Measurements from ENCODE around the gene AKR7A3.
A peak's percentile ranks its signal among the peaks of the same experiment; 100 is the strongest.

AKR7A3 gene

GRCh38 chr1:19329611-19330010 is 41.0 kb upstream of the AKR7A3 start:
- Histone ChIP-seq H2BK120ac (ENCODE audit: low read depth, low read length) (no peak overlapping the region), H3K4me1 (ENCODE audit: control insufficient read depth, insufficient read depth, low read depth, low read length) (peaks cover 3% of the 10 kb centered on the region), H3K14ac (ENCODE audit: low read length in 2 of 2) (no peak overlapping the region), H3K27ac (ENCODE audit: low read length, poor library complexity, severe bottlenecking) (no peak overlapping the region), H3K27me3 (ENCODE audit: control insufficient read depth in 1 of 2, insufficient read depth in 1 of 2, low read length in 2 of 2) (no peaks in the 10 kb centered on the region), H3K4me3 (ENCODE audit: insufficient read depth in 1 of 2, low read depth in 1 of 2, low read length in 2 of 2) (no peak overlapping the region), H3K4ac (ENCODE audit: low read depth in 1 of 2, low read length in 2 of 2) (no peak overlapping the region), H3K23ac (ENCODE audit: low read length in 2 of 2) (no peak overlapping the region), H3K18ac (ENCODE audit: low read depth in 1 of 2, low read length in 2 of 2) (no peak overlapping the region), H3K36me3 (ENCODE audit: control insufficient read depth in 1 of 2, insufficient read depth in 2 of 2, low read depth in 1 of 2, low read length in 2 of 2) (peaks cover 53 to 70% of the 10 kb centered on the region in 2 experiments), H2AFZ (ENCODE audit: low read depth, low read length) (no peak overlapping the region), H3K9ac (ENCODE audit: low read length) (no peak overlapping the region), H4K91ac (ENCODE audit: low read length) (no peak overlapping the region), H3K9me3 (ENCODE audit: control insufficient read depth, low read length) (no peaks in the 10 kb centered on the region), H2AK5ac (ENCODE audit: low read length, severe bottlenecking) (no peak overlapping the region), H3K4me2 (ENCODE audit: low read length, poor library complexity, severe bottlenecking) (no peak overlapping the region), H2BK15ac (ENCODE audit: low read depth, poor library complexity, severe bottlenecking) (no peak overlapping the region), H2BK12ac (ENCODE audit: low read length in 2 of 2) (no peak overlapping the region), H3K79me1 (replicated peaks; ENCODE audit: low read length, poor library complexity, severe bottlenecking) (peaks cover 8% of the 10 kb centered on the region), H4K8ac (ENCODE audit: low read length) (no peak overlapping the region), H2BK5ac (ENCODE audit: low read depth, low read length, poor library complexity, severe bottlenecking) (no peak overlapping the region)
- WGBS = over 99% methylated on average over 5 of the region's 5 CpGs
- no peak for DNase-seq

DNA sequence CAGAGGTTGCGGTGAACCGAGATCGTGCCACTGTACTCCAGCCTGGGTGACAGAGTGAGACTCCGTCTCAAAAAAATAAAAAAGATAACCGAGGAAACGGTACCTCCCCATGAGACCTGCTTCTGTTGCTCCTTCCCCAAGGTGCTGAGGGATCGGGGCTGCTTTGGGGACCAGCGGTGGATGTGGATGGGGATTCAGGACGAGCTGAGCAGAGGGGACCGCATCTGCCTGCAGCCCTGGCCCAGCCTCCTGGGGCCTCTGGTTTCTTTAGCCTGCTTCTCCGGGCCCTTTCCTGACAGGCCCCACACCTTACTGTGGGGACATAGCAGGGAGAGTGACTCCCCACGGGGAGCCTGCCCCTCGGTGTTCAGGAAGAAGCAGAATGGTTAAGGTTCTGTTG is 40.6 kb upstream of the AKR7A3 start:
- no peak overlapping the region for H4K91ac ChIP-seq (ENCODE audit: low read length)
- H3K14ac ChIP-seq (ENCODE audit: low read length in 2 of 2) = no peak overlapping the region
- no peak overlapping the region for H3K4me2 ChIP-seq (ENCODE audit: low read length, poor library complexity, severe bottlenecking)
- no peak for DNase-seq
- no peak overlapping the region for H3K27ac ChIP-seq (ENCODE audit: low read length, poor library complexity, severe bottlenecking)
- no peaks in the 10 kb centered on the region for H3K9me3 ChIP-seq (ENCODE audit: control insufficient read depth, low read length)
- H3K23ac ChIP-seq (ENCODE audit: low read length in 2 of 2) = no peak overlapping the region
- peaks cover 3% of the 10 kb centered on the region for H3K4me1 ChIP-seq (ENCODE audit: control insufficient read depth, insufficient read depth, low read depth, low read length)
- no peak overlapping the region for H2AK5ac ChIP-seq (ENCODE audit: low read length, severe bottlenecking)
- H3K36me3 ChIP-seq (ENCODE audit: control insufficient read depth in 1 of 2, insufficient read depth in 2 of 2, low read depth in 1 of 2, low read length in 2 of 2) = peaks cover 57 to 74% of the 10 kb centered on the region in 2 experiments
- H2BK5ac ChIP-seq (ENCODE audit: low read depth, low read length, poor library complexity, severe bottlenecking) = no peak overlapping the region
- H3K4ac ChIP-seq (ENCODE audit: low read depth in 1 of 2, low read length in 2 of 2) = no peak overlapping the region
- H3K79me1 ChIP-seq (replicated peaks; ENCODE audit: low read length, poor library complexity, severe bottlenecking) = peaks cover 11% of the 10 kb centered on the region
- WGBS = 95% methylated on average over 13 of the region's 13 CpGs
- H2AFZ ChIP-seq (ENCODE audit: low read depth, low read length) = no peak overlapping the region
- H2BK120ac ChIP-seq (ENCODE audit: low read depth, low read length) = no peak overlapping the region
- no peak overlapping the region for H2BK15ac ChIP-seq (ENCODE audit: low read depth, poor library complexity, severe bottlenecking)
- no peak overlapping the region for H3K18ac ChIP-seq (ENCODE audit: low read depth in 1 of 2, low read length in 2 of 2)
- no peak overlapping the region for H3K4me3 ChIP-seq (ENCODE audit: insufficient read depth in 1 of 2, low read depth in 1 of 2, low read length in 2 of 2)
- H2BK12ac ChIP-seq (ENCODE audit: low read length in 2 of 2) = no peak overlapping the region
- no peak overlapping the region for H3K9ac ChIP-seq (ENCODE audit: low read length)
- H3K27me3 ChIP-seq (ENCODE audit: control insufficient read depth in 1 of 2, insufficient read depth in 1 of 2, low read length in 2 of 2) = no peaks in the 10 kb centered on the region
- no peak overlapping the region for H4K8ac ChIP-seq (ENCODE audit: low read length)

DNA sequence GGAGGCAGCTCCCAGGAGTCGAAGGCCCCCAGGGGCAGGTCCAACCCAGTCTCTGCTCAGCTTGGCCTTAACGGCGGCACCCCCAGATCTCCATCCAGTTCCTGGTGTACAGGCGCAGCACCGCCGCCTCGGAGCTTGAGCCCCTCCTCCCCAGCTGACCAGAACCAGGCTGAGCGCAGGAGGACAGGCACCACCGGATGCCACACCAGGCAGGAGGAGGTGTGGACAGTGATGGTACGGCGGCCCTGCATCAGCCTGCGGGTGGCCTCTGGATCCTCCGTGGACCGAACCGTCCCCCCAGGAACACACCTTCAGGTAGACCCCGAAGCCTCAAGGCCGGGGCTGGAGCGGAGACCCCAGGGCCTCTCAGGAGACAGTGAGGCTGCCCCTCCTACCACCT is 39.9 kb upstream of the AKR7A3 start:
- Histone ChIP-seq H2BK5ac (ENCODE audit: low read depth, low read length, poor library complexity, severe bottlenecking) (no peak overlapping the region), H3K27me3 (ENCODE audit: control insufficient read depth in 1 of 2, insufficient read depth in 1 of 2, low read length in 2 of 2) (no peaks in the 10 kb centered on the region)
- WGBS = 99% methylated on average over 18 of the region's 18 CpGs

DNA sequence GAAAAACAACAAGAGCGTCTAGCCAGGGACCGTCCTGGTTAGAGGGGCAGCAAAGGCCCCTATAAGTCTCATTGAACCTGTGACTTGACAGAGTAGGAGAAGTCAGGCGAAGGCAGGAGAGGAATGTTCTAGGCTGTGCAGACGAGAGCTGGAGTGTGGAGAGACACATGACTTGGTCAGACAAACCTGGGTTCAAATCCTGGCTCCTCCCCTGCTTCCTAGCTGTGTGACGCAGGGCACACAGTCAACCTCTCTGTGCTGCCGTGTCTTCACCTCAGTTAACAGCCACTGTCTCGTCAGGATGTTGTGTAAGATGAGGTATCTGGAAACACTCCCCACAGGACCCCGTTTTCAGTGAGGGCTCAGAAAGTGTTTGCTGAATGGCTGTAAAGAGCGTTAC is 39.2 kb upstream of the AKR7A3 start:
- Histone ChIP-seq H3K23ac (ENCODE audit: low read length in 2 of 2) (no peak overlapping the region), H4K91ac (ENCODE audit: low read length) (no peak overlapping the region), H2BK5ac (ENCODE audit: low read depth, low read length, poor library complexity, severe bottlenecking) (no peak overlapping the region), H3K9ac (ENCODE audit: low read length) (no peak overlapping the region), H4K8ac (ENCODE audit: low read length) (no peak overlapping the region), H3K4me3 (ENCODE audit: insufficient read depth in 1 of 2, low read depth in 1 of 2, low read length in 2 of 2) (no peak overlapping the region), H3K79me1 (replicated peaks; ENCODE audit: low read length, poor library complexity, severe bottlenecking) (peaks cover 17% of the 10 kb centered on the region), H3K9me3 (ENCODE audit: control insufficient read depth, low read length) (no peaks in the 10 kb centered on the region), H2BK15ac (ENCODE audit: low read depth, poor library complexity, severe bottlenecking) (no peak overlapping the region), H3K27ac (ENCODE audit: low read length, poor library complexity, severe bottlenecking) (no peak overlapping the region), H3K27me3 (ENCODE audit: control insufficient read depth in 1 of 2, insufficient read depth in 1 of 2, low read length in 2 of 2) (no peaks in the 10 kb centered on the region), H3K14ac (ENCODE audit: low read length in 2 of 2) (no peak overlapping the region), H3K36me3 (ENCODE audit: control insufficient read depth in 1 of 2, insufficient read depth in 2 of 2, low read depth in 1 of 2, low read length in 2 of 2) (peaks cover 71 to 81% of the 10 kb centered on the region in 2 experiments), H3K4me1 (ENCODE audit: control insufficient read depth, insufficient read depth, low read depth, low read length) (no peaks in the 10 kb centered on the region), H2BK12ac (ENCODE audit: low read length in 2 of 2) (no peak overlapping the region), H3K4ac (ENCODE audit: low read depth in 1 of 2, low read length in 2 of 2) (no peak overlapping the region), H3K4me2 (ENCODE audit: low read length, poor library complexity, severe bottlenecking) (no peak overlapping the region), H2AK5ac (ENCODE audit: low read length, severe bottlenecking) (no peak overlapping the region), H3K18ac (ENCODE audit: low read depth in 1 of 2, low read length in 2 of 2) (no peak overlapping the region), H2BK120ac (ENCODE audit: low read depth, low read length) (no peak overlapping the region), H2AFZ (ENCODE audit: low read depth, low read length) (peak overlapping the region; percentile 7)
- no peak for DNase-seq
- WGBS = 95% methylated on average over 9 of the region's 9 CpGs

More for the DNA sequence above, 39.9 kb upstream of the AKR7A3 start:
- Histone ChIP-seq H3K14ac (ENCODE audit: low read length in 2 of 2) (no peak overlapping the region), H3K27ac (ENCODE audit: low read length, poor library complexity, severe bottlenecking) (no peak overlapping the region), H3K18ac (ENCODE audit: low read depth in 1 of 2, low read length in 2 of 2) (no peak overlapping the region), H3K9ac (ENCODE audit: low read length) (no peak overlapping the region), H3K36me3 (ENCODE audit: control insufficient read depth in 1 of 2, insufficient read depth in 2 of 2, low read depth in 1 of 2, low read length in 2 of 2) (peaks cover 64 to 81% of the 10 kb centered on the region in 2 experiments), H2AFZ (ENCODE audit: low read depth, low read length) (no peak overlapping the region), H4K8ac (ENCODE audit: low read length) (no peak overlapping the region), H4K91ac (ENCODE audit: low read length) (no peak overlapping the region), H3K4me3 (ENCODE audit: insufficient read depth in 1 of 2, low read depth in 1 of 2, low read length in 2 of 2) (no peak overlapping the region), H2BK120ac (ENCODE audit: low read depth, low read length) (no peak overlapping the region), H3K23ac (ENCODE audit: low read length in 2 of 2) (no peak overlapping the region), H3K4ac (ENCODE audit: low read depth in 1 of 2, low read length in 2 of 2) (no peak overlapping the region), H3K4me1 (ENCODE audit: control insufficient read depth, insufficient read depth, low read depth, low read length) (no peaks in the 10 kb centered on the region), H3K79me1 (replicated peaks; ENCODE audit: low read length, poor library complexity, severe bottlenecking) (peaks cover 17% of the 10 kb centered on the region), H2AK5ac (ENCODE audit: low read length, severe bottlenecking) (no peak overlapping the region), H3K4me2 (ENCODE audit: low read length, poor library complexity, severe bottlenecking) (no peak overlapping the region), H2BK12ac (ENCODE audit: low read length in 2 of 2) (no peak overlapping the region), H3K9me3 (ENCODE audit: control insufficient read depth, low read length) (no peaks in the 10 kb centered on the region), H2BK15ac (ENCODE audit: low read depth, poor library complexity, severe bottlenecking) (no peak overlapping the region)
- DNase-seq = no peak
